Keratinocyte (primary cell): Measurements from ENCODE around the gene KRTAP5-7. TPM values are rescaled to one million over a fixed set of nuclear protein-coding genes. Genes with fewer than 3 reads are reported as not detected.

Source experiments
- DNase-seq: peaks from one replicate; pipeline ENCODE4 v3.0.0-alpha.2; 2011; ENCODE audit warnings: low read depth, missing footprints, low spot score
- FAIRE-seq: peaks from 2 replicates; lab custom pipeline; 2011; peaks lifted over from hg19 to GRCh38; lab: Jason Lieb, UNC
- H2AFZ ChIP-seq: 2 replicates; pipeline ENCODE4 v1.6.0; 2012; ENCODE audit warnings: low read length, control low read depth, inconsistent platforms; ENCODE audit not compliant: control insufficient read depth
- H3K27ac ChIP-seq: 2 replicates; pipeline ENCODE4 v1.5.1; 2011; ENCODE audit warnings: low read length; ENCODE audit not compliant: control insufficient read depth, insufficient read depth
- H3K27me3 ChIP-seq: 3 replicates; pipeline ENCODE4 v1.6.0; 2011; ENCODE audit warnings: low read length; ENCODE audit not compliant: control insufficient read depth, insufficient read depth; ENCODE audit errors: extremely low read depth
- H3K36me3 ChIP-seq, 2 experiments: 2 replicates in 1 of 2; 3 replicates in 1 of 2; pipeline ENCODE4 v1.5.1; 2011; ENCODE audit warnings: low read length in 2 of 2, mild to moderate bottlenecking in 1 of 2; ENCODE audit not compliant: control insufficient read depth in 2 of 2, insufficient read depth in 2 of 2; ENCODE audit errors: extremely low read depth in 1 of 2
- H3K4me1 ChIP-seq: 3 replicates; pipeline ENCODE4 v1.5.1; 2011; ENCODE audit warnings: low read length; ENCODE audit not compliant: control insufficient read depth, insufficient read depth; ENCODE audit errors: extremely low read depth
- H3K4me2 ChIP-seq: 3 replicates; pipeline ENCODE4 v1.6.0; 2011; ENCODE audit warnings: low read depth, low read length; ENCODE audit not compliant: control insufficient read depth, insufficient read depth; ENCODE audit errors: extremely low read depth
- H3K4me3 ChIP-seq, 3 experiments: fragments of 200-600 bp in 1 of 3; sonication (generic) in 1 of 3; 2 replicates in 2 of 3; 3 replicates in 1 of 3; pipeline ENCODE4 v1.5.1; 2011 to 2016; ENCODE audit warnings: low read length in 3 of 3, mild to moderate bottlenecking in 3 of 3, control low read depth in 2 of 3, inconsistent platforms in 1 of 3, low read depth in 1 of 3, mixed read lengths in 1 of 3, mixed run types in 1 of 3, moderate library complexity in 1 of 3; ENCODE audit not compliant: control insufficient read depth in 2 of 3, insufficient read depth in 2 of 3; ENCODE audit errors: extremely low read depth in 1 of 3
- H3K79me2 ChIP-seq: 2 replicates; pipeline ENCODE4 v1.6.0; 2012; ENCODE audit warnings: low read length; ENCODE audit not compliant: control insufficient read depth, insufficient read depth
- H3K9ac ChIP-seq: 3 replicates; pipeline ENCODE4 v1.6.0; 2011; ENCODE audit warnings: low read length; ENCODE audit not compliant: control insufficient read depth, insufficient read depth; ENCODE audit errors: extremely low read depth
- H3K9me1 ChIP-seq: 3 replicates; pipeline ENCODE4 v1.6.0; 2011; ENCODE audit warnings: low read length; ENCODE audit not compliant: control insufficient read depth, insufficient read depth; ENCODE audit errors: extremely low read depth
- H3K9me3 ChIP-seq: 2 replicates; pipeline ENCODE4 v1.5.1; 2012; ENCODE audit warnings: low read depth, low read length; ENCODE audit not compliant: control insufficient read depth
- H4K20me1 ChIP-seq: 3 replicates; pipeline ENCODE4 v1.6.0; 2011; ENCODE audit warnings: low read length; ENCODE audit not compliant: control insufficient read depth, insufficient read depth; ENCODE audit errors: extremely low read depth
- CTCF ChIP-seq, 3 experiments: IDR thresholded peaks in 1 of 3; conservative IDR thresholded peaks in 1 of 3; optimal IDR thresholded peaks in 1 of 3; 2 replicates in 2 of 3; 3 replicates in 1 of 3; pipeline versions ENCODE3 to v1.5.1; 2011; ENCODE audit warnings: low read length in 3 of 3, mild to moderate bottlenecking in 3 of 3, moderate library complexity in 2 of 3, control low read depth in 1 of 3, inconsistent platforms in 1 of 3; ENCODE audit not compliant: insufficient read depth in 2 of 3; ENCODE audit errors: extremely low read depth in 1 of 3
- EZH2 ChIP-seq: IDR thresholded peaks from one replicate; pipeline ENCODE4 v1.6.1; 2012; ENCODE audit warnings: inconsistent platforms, mild to moderate bottlenecking, low read length, moderate library complexity
- dilution Hi-C: fragments of 300-500 bp; cut with MboI; formaldehyde crosslinking; loops from one replicate; pipeline ENCODE4 v1.7.0; 2020; ENCODE audit warnings: low sequenced_read_pairs; ENCODE audit not compliant: extremely low pct_ligation_motif_present
- polyA plus RNA-seq, 5 experiments: library from polyadenylated mRNA; depleted of rRNA in 3 of 5; stranded (reverse) in 3 of 5; stranded (forward) in 1 of 5; unstranded in 1 of 5; fragments of >200 nt; gene quantifications; 1 replicate in 1 of 5; 2 replicates in 3 of 5; 3 replicates in 1 of 5; pipeline versions ENCODE4 v1.2.1 to v1.2.3, GENCODE V29; 2011 to 2012; ENCODE audit warnings: missing spikeins in 2 of 5, low read depth in 1 of 5, low replicate concordance in 1 of 5

Gene KRTAP5-7
- polyA plus RNA-seq, 1 donor (not counting 4 experiments of a cell fraction or from before 2014, with no cell fraction given): not detected

GRCh38 chr11:71542382-71542781, 15.3 kb downstream of the KRTAP5-7 start:
- Histone ChIP-seq H3K9ac (no peak overlapping the region), H2AFZ (no peak overlapping the region), H3K4me1 (no peaks in the 10 kb centered on the region), H4K20me1 (no peaks in the 10 kb centered on the region), H3K27me3 (no peaks in the 10 kb centered on the region), H3K4me3 (no peak overlapping the region), H3K9me3 (no peaks in the 10 kb centered on the region), H3K27ac (no peak overlapping the region), H3K9me1 (no peaks in the 10 kb centered on the region), H3K79me2 (no peaks in the 10 kb centered on the region), H3K36me3 (no peaks in the 10 kb centered on the region), H3K4me2 (no peak overlapping the region)
- FAIRE-seq (no peak), DNase-seq (no peak)
- TF ChIP-seq CTCF (optimal IDR thresholded peaks at IDR 0.05 in 1 of 3, IDR thresholded peaks at IDR 0.05 in 1 of 3, conservative IDR thresholded peaks at IDR 0.05 in 1 of 3; ENCODE audit: extremely low read depth in 1 of 3, insufficient read depth in 2 of 3, low read length in 3 of 3) (no peak), EZH2 (no peak)
- dilution Hi-C loops: no loop called here

GRCh38 chr11:71542879-71543777, 16.1 kb downstream of the KRTAP5-7 start:
- dilution Hi-C loops: no loop called here
- H3K9ac ChIP-seq: no peak overlapping the region
- no peaks in the 10 kb centered on the region for H3K27me3 ChIP-seq
- H4K20me1 ChIP-seq: no peaks in the 10 kb centered on the region
- no peak overlapping the region for H3K4me3 ChIP-seq
- H3K9me3 ChIP-seq: no peaks in the 10 kb centered on the region
- no peak overlapping the region for H2AFZ ChIP-seq
- H3K27ac ChIP-seq: no peak overlapping the region
- no peaks in the 10 kb centered on the region for H3K4me1 ChIP-seq
- no peak for TF ChIP-seq CTCF (optimal IDR thresholded peaks at IDR 0.05 in 1 of 3, IDR thresholded peaks at IDR 0.05 in 1 of 3, conservative IDR thresholded peaks at IDR 0.05 in 1 of 3; ENCODE audit: extremely low read depth in 1 of 3, insufficient read depth in 2 of 3, low read length in 3 of 3)
- TF ChIP-seq EZH2: no peak
- DNase-seq (no peak), FAIRE-seq (no peak)
- no peak overlapping the region for H3K4me2 ChIP-seq
- no peaks in the 10 kb centered on the region for H3K79me2 ChIP-seq
- H3K36me3 ChIP-seq: no peaks in the 10 kb centered on the region
- no peaks in the 10 kb centered on the region for H3K9me1 ChIP-seq
